IPS DF 4.7 (cell line): Measurements from ENCODE around the gene PIAS1.

Source experiments
- DNase-seq: peaks from one replicate; pipeline ENCODE4 v3.0.0-alpha.2; 2013; ENCODE audit warnings: low spot score; ENCODE audit errors: extremely low read depth

Gene PIAS1

GRCh38 chr15:68062946-68063465, 8.9 kb downstream of the PIAS1 start:
- DNase-seq, result no peak

- no peak for DNase-seq
These were observed 9.5 kb downstream of the PIAS1 start for GRCh38 chr15:68063606-68064005.

- DNase-seq, result no peak
These were observed 19.6 kb downstream of the PIAS1 start for GRCh38 chr15:68073576-68074288.

GRCh38 chr15:68075764-68076385, 21.8 kb downstream of the PIAS1 start:
- no peak for DNase-seq

- no peak for DNase-seq
These were observed 24.2 kb downstream of the PIAS1 start for GRCh38 chr15:68078365-68078764.

- no peak for DNase-seq
These were observed 26.2 kb downstream of the PIAS1 start for GRCh38 chr15:68080334-68080733.

- no peak for DNase-seq
These were observed 26.7 kb downstream of the PIAS1 start for GRCh38 chr15:68080783-68081182.

- no peak for DNase-seq
These were observed 27.9 kb downstream of the PIAS1 start for GRCh38 chr15:68081869-68082505.

- DNase-seq, result no peak
These were observed 28.6 kb downstream of the PIAS1 start for GRCh38 chr15:68082735-68083134.

GRCh38 chr15:68083463-68083862, 29.3 kb downstream of the PIAS1 start:
- DNase-seq, result no peak

- no peak for DNase-seq
These were observed 30.9 kb downstream of the PIAS1 start for GRCh38 chr15:68085052-68085451.

GRCh38 chr15:68091743-68092142, 37.6 kb downstream of the PIAS1 start:
- DNase-seq, result no peak

GRCh38 chr15:68096099-68096498, 42.0 kb downstream of the PIAS1 start:
- DNase-seq, result no peak

- no peak for DNase-seq
These were observed 42.9 kb downstream of the PIAS1 start for GRCh38 chr15:68097029-68097428.

- DNase-seq, result no peak
These were observed 44.4 kb downstream of the PIAS1 start for GRCh38 chr15:68098465-68098864.

- no peak for DNase-seq
These were observed 46.1 kb downstream of the PIAS1 start for GRCh38 chr15:68100194-68100593.

GRCh38 chr15:68103603-68104002, 49.5 kb downstream of the PIAS1 start:
- no peak for DNase-seq

GRCh38 chr15:68106656-68107055, 52.5 kb downstream of the PIAS1 start:
- DNase-seq, result no peak

- DNase-seq, result no peak
These were observed 53.0 kb downstream of the PIAS1 start for GRCh38 chr15:68107142-68107541.

- no peak for DNase-seq
These were observed 58.6 kb downstream of the PIAS1 start for GRCh38 chr15:68112706-68113105.

- DNase-seq, result no peak
These were observed 59.2 kb downstream of the PIAS1 start for GRCh38 chr15:68113273-68113672.

GRCh38 chr15:68113751-68114150, 59.6 kb downstream of the PIAS1 start:
- DNase-seq, result no peak
